SJCRH30 (cell line): Measurements from ENCODE around the gene CMBL. TPM values are rescaled to one million over a fixed set of nuclear protein-coding genes. Genes with fewer than 3 reads are reported as not detected.
"Not testable (repeated sequence)": the region's sequence is repeated elsewhere in the genome, so short reads cannot be mapped to it uniquely, and the experiment has no call there.

Experiments
- DNase-seq, 2 experiments: peaks; one replicate each; pipeline ENCODE4 v3.0.0-alpha.2; 2015 to 2020
- H3K27ac ChIP-seq: fragments of 250-450 bp; sonication (Bioruptor Pico); 2 replicates; pipeline ENCODE4 v1.5.1; 2020; ENCODE audit warnings: mild to moderate bottlenecking, moderate library complexity
- H3K27me3 ChIP-seq: fragments of 250-450 bp; sonication (Bioruptor Pico); 2 replicates; pipeline ENCODE4 v1.5.1; 2020; ENCODE audit warnings: mild to moderate bottlenecking, moderate library complexity
- H3K36me3 ChIP-seq: fragments of 250-450 bp; sonication (Bioruptor Pico); 2 replicates; pipeline ENCODE4 v1.5.1; 2020; ENCODE audit warnings: mild to moderate bottlenecking, moderate library complexity
- H3K4me1 ChIP-seq: fragments of 250-450 bp; sonication (Bioruptor Pico); 2 replicates; pipeline ENCODE4 v1.5.1; 2020; ENCODE audit warnings: mild to moderate bottlenecking, moderate library complexity
- H3K4me3 ChIP-seq: fragments of 250-450 bp; sonication (Bioruptor Pico); 2 replicates; pipeline ENCODE4 v1.5.1; 2020; ENCODE audit warnings: mild to moderate bottlenecking, moderate library complexity
- H3K9me3 ChIP-seq: fragments of 250-450 bp; sonication (Bioruptor Pico); replicated peaks from 2 replicates; pipeline ENCODE4 v1.5.1; 2020; ENCODE audit warnings: mild to moderate bottlenecking, moderate library complexity
- total RNA-seq: library from RNA; depleted of rRNA; stranded (reverse); fragments of >200 nt; shearing (Covaris generic); gene quantifications from 2 replicates; pipeline ENCODE4 v1.2.3, GENCODE V29; 2014

Gene CMBL
- total RNA-seq, 1 experiment from 2014 or later: not detected

DNA sequence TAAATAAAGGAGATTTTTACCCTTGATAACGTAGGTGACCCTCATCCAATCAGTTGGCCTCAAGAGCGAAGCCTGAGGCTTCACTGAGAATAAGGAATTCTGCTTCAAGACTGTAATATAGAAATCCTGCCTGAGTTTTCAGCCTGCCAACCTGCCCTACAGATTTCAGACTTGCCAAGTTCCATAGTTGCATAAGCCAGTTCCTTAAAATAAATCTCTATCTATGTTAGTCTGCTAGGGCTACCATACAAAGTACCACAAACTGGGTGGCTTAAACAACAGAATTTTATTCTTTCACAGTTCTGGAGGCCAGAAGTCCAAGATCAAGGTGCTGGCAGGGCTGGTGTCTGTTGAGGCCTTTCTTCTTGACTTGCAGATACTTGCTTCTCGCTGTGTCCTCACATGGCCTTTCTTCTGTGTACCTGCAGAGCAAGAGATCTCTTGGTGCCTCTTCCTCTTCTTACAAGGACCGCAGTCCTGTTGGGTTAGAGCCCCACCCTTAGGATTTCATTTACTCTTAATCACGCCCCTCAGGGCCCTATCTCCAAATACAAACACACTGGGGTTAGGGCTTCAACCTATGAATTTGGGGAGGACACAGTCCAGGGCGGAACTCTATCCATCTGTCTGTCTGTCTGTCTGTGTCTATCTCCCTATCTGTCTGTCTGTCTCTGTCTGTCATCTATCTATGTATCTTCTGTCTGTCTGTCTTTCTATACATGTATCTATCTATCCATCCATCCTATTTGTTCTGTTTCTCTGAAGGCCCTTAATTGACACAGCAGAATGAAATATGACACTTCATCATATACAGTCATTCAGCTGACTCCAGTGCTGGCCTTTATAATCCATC is 17.0 kb upstream of the CMBL start:
- Histone ChIP-seq H3K27me3 (no peaks in the 10 kb centered on the region), H3K9me3 (no peaks in the 10 kb centered on the region), H3K4me1 (peaks cover 4% of the 10 kb centered on the region; the same call in 1 of the 2 replicates), H3K27ac (no peak overlapping the region), H3K36me3 (no peaks in the 10 kb centered on the region), H3K4me3 (no peak overlapping the region)
- DNase-seq: no peak

DNA sequence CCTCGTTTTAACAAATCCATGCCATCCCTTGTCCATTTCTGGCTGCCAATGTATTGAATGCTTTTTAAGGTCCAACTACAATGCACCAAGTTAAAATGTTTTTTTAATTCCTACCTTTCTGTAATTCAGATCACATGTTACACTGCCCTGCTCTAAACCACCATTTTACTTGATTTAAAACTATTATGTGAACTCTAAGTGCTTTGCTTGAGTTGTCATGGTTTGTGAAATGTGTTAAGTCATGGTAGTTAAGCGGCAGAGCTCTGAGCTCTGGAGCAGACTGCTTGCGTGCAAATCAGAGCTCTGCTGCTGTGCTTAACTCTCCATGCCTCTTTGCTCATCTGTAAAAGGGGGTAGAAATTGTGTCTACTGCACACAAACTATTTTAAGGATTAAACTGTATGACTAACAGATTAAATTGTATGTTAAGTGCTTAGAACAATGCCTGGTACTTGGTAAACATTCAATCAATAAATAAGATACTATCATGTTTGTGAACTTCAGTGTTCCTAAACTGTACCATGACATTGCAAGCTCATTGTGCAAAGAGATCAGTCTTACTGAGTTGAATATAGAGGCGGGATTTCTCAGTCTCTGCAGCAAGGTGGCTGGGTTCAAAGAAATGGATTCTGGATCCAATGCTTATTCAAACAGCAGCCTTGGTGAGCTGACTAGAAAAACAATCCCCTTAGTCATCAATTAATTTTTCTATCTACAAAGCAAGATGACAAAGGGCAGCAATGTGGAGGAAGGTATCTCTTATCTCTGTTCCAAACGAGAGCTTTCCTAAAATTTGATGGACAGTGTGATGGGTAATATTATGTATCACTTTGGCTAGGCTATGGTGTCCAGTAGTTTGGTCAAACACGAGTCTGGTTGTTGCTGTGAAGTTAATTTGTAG is 16.1 kb upstream of the CMBL start:
- Histone ChIP-seq H3K4me1 (no peaks in the 10 kb centered on the region), H3K9me3 (no peaks in the 10 kb centered on the region), H3K27ac (no peak overlapping the region), H3K27me3 (no peaks in the 10 kb centered on the region), H3K4me3 (no peak overlapping the region), H3K36me3 (no peaks in the 10 kb centered on the region)
- no peak for DNase-seq

DNA sequence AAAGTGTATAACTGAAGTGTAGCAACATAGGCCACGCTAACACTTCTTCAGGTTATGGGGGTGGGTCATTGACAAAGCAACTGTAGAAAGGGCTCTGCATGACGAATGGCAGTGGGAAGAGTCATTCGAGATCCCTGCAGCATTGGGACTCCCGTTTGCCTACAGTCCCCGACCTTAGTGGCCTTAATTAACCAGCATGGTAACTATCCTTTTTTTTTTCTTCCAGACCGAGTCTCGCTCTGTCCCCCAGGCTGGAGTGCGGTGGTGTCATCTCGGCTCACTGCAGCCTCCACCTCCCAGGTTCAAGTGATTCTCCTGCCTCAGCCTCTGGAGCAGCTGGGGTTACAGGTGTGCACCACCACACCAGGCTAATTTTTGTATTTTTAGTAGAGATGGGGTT is 14.2 kb upstream of the CMBL start:
- DNase-seq: no peak
- H3K4me1 ChIP-seq: no peaks in the 10 kb centered on the region

DNA sequence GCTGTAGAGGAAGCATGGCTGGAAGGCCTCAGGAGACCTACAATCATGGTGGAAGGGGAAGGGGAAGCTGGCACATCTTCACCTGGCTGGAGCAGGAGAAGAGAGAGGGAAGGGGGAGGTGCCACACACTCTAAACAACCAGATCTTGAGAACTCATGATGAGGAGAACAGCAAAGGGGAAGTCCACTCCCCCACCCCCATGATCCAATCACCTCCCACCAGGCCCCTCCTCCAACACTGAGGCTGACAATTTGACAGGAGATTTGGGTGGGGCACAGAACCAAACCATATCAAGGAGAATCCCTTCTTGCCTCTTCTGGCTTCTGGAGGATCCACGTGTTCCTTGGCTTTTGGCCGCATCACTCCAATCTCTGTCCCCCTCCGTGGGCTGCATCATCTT is 13.1 kb upstream of the CMBL start:
- Histone ChIP-seq H3K27me3 (no peaks in the 10 kb centered on the region), H3K4me3 (no peak overlapping the region), H3K36me3 (no peaks in the 10 kb centered on the region), H3K4me1 (no peaks in the 10 kb centered on the region), H3K9me3 (no peaks in the 10 kb centered on the region), H3K27ac (no peak overlapping the region)
- no peak for DNase-seq

More for the DNA sequence above, 14.2 kb upstream of the CMBL start:
- Histone ChIP-seq H3K4me3 (no peak overlapping the region), H3K27me3 (no peaks in the 10 kb centered on the region), H3K9me3 (no peaks in the 10 kb centered on the region), H3K36me3 (no peaks in the 10 kb centered on the region), H3K27ac (no peak overlapping the region)

GRCh38 chr5:10319202-10319851 is 11.6 kb upstream of the CMBL start:
- no peak for DNase-seq
- no peak overlapping the region for H3K27ac ChIP-seq
- H3K9me3 ChIP-seq: no peaks in the 10 kb centered on the region
- H3K4me3 ChIP-seq: no peak overlapping the region
- no peaks in the 10 kb centered on the region for H3K4me1 ChIP-seq
- no peaks in the 10 kb centered on the region for H3K36me3 ChIP-seq
- no peaks in the 10 kb centered on the region for H3K27me3 ChIP-seq

- no peaks in the 10 kb centered on the region for H3K36me3 ChIP-seq
- H3K27me3 ChIP-seq: no peaks in the 10 kb centered on the region
- DNase-seq: no peak
- no peaks in the 10 kb centered on the region for H3K9me3 ChIP-seq
- no peak overlapping the region for H3K4me3 ChIP-seq
- H3K4me1 ChIP-seq: no peaks in the 10 kb centered on the region
- H3K27ac ChIP-seq: no peak overlapping the region
Measured at GRCh38 chr5:10317825-10318682, 10.4 kb upstream of the CMBL start.

DNA sequence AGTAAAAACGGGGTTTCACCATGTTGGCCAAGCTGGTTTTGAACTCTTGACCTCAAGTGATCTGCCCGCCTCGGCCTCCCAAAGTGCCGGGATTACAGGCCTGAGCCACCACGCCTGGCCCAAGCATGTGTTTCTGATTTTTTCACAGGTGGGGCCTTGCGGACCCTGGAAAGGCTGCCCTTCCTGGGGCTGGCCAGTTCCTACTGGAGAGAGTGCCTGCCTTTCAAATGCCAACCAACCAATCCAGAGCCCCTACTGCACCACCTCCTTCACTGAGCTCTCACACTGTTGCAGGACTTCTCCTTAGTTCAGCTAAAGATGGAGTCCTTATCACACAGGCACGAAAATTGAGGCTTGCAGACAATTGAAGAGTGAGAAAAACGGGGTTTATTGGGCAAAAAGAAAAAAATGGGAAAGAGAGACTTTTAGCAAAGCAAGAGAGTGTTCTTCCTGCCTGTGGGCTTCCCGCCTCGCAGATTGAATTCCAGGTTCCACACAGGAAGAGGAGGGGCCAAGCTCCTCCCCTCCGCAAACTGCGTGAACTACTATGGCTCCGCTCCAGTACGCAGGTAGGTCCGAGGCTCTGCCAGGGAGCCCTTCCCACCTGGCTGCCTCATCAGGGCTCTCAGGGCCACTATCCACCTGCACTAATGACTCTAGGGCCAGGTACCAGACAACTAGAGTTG is 8.3 kb upstream of the CMBL start:
- Histone ChIP-seq H3K4me3 (no peak overlapping the region), H3K4me1 (no peaks in the 10 kb centered on the region), H3K36me3 (no peaks in the 10 kb centered on the region), H3K27ac (no peak overlapping the region), H3K27me3 (no peaks in the 10 kb centered on the region), H3K9me3 (no peaks in the 10 kb centered on the region)
- no peak for DNase-seq

GRCh38 chr5:10315201-10315600 is 7.5 kb upstream of the CMBL start:
- Histone ChIP-seq H3K36me3 (no peaks in the 10 kb centered on the region), H3K27ac (no peak overlapping the region), H3K27me3 (no peaks in the 10 kb centered on the region), H3K9me3 (no peaks in the 10 kb centered on the region), H3K4me3 (no peak overlapping the region), H3K4me1 (no peaks in the 10 kb centered on the region)
- no peak for DNase-seq

GRCh38 chr5:10311595-10312425 is 4.1 kb upstream of the CMBL start:
- Histone ChIP-seq H3K9me3 (no peaks in the 10 kb centered on the region), H3K4me1 (no peaks in the 10 kb centered on the region), H3K4me3 (no peak overlapping the region), H3K27ac (no peak overlapping the region), H3K27me3 (no peaks in the 10 kb centered on the region), H3K36me3 (no peaks in the 10 kb centered on the region)
- no peak for DNase-seq

DNA sequence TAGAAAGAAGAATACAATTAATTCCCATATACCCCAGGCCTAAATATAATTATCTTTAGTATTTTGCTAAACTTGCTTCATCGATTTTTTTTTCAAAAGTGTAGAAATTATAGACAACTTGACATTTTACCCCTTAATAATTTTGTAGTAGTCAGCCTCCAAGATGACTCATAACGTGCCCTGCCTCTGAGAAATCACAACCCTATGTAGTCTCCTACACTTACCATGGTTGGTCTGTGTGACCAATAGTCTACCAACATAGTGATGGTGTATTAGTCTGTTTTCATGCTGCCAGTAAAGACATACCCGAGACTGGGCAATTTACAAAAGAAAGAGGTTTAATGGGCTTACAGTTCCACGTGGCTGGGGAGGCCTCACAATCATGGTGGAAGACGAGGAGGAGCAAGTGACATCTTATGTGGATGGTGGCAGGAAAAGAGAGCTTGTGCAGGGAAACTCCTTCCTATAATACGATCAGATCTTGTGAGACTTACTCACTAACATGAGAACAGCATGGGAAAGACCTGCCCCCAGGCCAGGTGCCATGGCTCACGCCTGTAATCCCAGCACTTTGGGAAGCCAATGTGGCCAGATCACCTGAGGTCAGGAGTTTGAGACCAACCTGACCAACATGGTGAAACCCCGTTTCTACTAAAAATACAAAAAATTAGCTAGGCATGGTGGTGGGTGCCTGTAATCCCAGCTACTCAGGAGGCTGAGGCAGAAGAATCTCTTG is 3.3 kb upstream of the CMBL start:
- H3K27me3 ChIP-seq, H3K9me3 ChIP-seq, H3K27ac ChIP-seq, H3K36me3 ChIP-seq, H3K4me3 ChIP-seq, DNase-seq, H3K4me1 ChIP-seq: not testable (repeated sequence)

DNA sequence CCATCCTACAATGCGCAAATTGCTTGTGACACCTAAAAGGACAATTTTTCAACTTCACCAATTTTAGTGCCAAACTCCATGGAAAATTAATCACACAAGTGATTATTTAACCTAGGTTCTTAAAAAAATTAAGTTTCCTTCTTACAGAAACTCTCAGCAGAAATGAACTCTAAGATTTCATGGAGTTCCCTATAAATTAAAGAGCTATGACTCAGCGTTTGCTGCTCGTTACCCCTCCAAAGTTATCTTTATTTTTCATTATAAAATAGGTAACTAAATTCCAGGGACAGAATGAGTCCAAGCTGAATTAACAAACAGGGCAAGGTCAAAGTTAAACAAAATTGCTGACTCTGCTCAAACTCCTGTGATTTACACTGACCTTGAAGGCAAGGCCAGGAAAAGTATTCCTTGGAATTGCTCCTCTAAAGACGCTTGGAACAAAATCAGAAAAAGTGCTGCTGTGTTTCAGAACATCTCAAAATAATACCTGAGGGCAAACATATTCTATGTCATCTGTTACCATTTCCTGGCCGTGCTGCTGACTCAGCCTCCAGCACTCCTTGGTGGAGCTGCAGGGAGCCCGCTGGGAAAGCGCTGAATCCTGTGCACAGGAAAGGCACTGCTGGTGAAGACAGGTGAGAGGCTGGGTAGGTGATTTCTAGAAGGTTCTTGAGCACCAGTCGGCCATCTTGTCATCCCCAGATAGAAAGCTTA is 2.5 kb upstream of the CMBL start:
- H3K4me3 ChIP-seq: no peak overlapping the region
- H3K27me3 ChIP-seq: no peaks in the 10 kb centered on the region
- no peaks in the 10 kb centered on the region for H3K4me1 ChIP-seq
- no peak overlapping the region for H3K27ac ChIP-seq
- no peaks in the 10 kb centered on the region for H3K36me3 ChIP-seq
- no peak for DNase-seq
- no peaks in the 10 kb centered on the region for H3K9me3 ChIP-seq

- Histone ChIP-seq H3K4me3 (no peak overlapping the region), H3K9me3 (no peaks in the 10 kb centered on the region), H3K36me3 (no peaks in the 10 kb centered on the region), H3K4me1 (no peaks in the 10 kb centered on the region), H3K27ac (no peak overlapping the region), H3K27me3 (no peaks in the 10 kb centered on the region)
- DNase-seq: no peak
Measured at GRCh38 chr5:10308844-10309243, 1.1 kb upstream of the CMBL start.
